ENCODE results near the gene SIDT2. TPM values are rescaled to one million over a fixed set of nuclear protein-coding genes. Genes with fewer than 3 reads are reported as not detected.

SIDT2 gene
- total and polyA plus RNA-seq, 2 of the 13 experiments (the other 11 are each of a cell fraction or from before 2014, with no cell fraction given): 11.5 to 28.0 TPM

- Histone ChIP-seq H3K9me3 (ENCODE audit: low read length) (no peaks in the 10 kb centered on the region), H3K9ac (ENCODE audit: insufficient read depth, low read depth, low read length) (no peak overlapping the region), H3K4me1 (ENCODE audit: insufficient read depth, low read length) (peaks cover 11% of the 10 kb centered on the region), H3K4me3 (replicated peaks in 1 of 3; ENCODE audit: insufficient read depth in 1 of 3, low read depth in 2 of 3, low read length in 3 of 3) (no peak overlapping the region), H3K79me2 (ENCODE audit: insufficient read depth, low read length) (no peaks in the 10 kb centered on the region), H3K36me3 (replicated peaks in 1 of 2; ENCODE audit: control insufficient read depth in 1 of 2, insufficient read depth in 2 of 2, low read length in 2 of 2) (peaks cover 4 to 18% of the 10 kb centered on the region in 2 experiments; a peak in 3 of 5 replicates), H3K27me3 (ENCODE audit: control insufficient read depth in 1 of 2, insufficient read depth in 2 of 2, low read length in 2 of 2) (no peaks in the 10 kb centered on the region), H4K20me1 (ENCODE audit: insufficient read depth, low read length) (no peaks in the 10 kb centered on the region), H3K27ac (ENCODE audit: extremely low read length, insufficient read depth, low read length) (no peak overlapping the region), H3K4me2 (ENCODE audit: low read depth, low read length) (no peak overlapping the region), H2AFZ (ENCODE audit: low read length) (no peak overlapping the region)
- no TSS peak for BruUV-seq (replicated peaks)
- 100% methylated on average over 15 of the region's 15 CpGs for WGBS (ENCODE audit: low lambda C conversion rate)
- DNase-seq (ENCODE audit: low spot score): no peak
- POLR2A ChIA-PET: no interaction called here
- TF ChIP-seq ZNF776 (CRISPR knock-in tag; IDR thresholded peaks at IDR 0.05) (no peak), ZSCAN31 (CRISPR knock-in tag; IDR thresholded peaks at IDR 0.05; ENCODE audit: low read depth) (no peak), BATF2 (CRISPR knock-in tag; IDR thresholded peaks at IDR 0.05) (no peak), PREB (CRISPR knock-in tag; IDR thresholded peaks at IDR 0.05) (no peak), ZFP91 (CRISPR knock-in tag; IDR thresholded peaks at IDR 0.05; ENCODE audit: borderline replicate concordance) (no peak), RBAK (CRISPR knock-in tag; IDR thresholded peaks at IDR 0.05) (no peak), ZNF687 (CRISPR knock-in tag; IDR thresholded peaks at IDR 0.05) (no peak), ZNF574 (CRISPR knock-in tag; IDR thresholded peaks at IDR 0.05) (no peak), DRAP1 (CRISPR knock-in tag; IDR thresholded peaks at IDR 0.05) (no peak), ZNF264 (CRISPR knock-in tag; IDR thresholded peaks at IDR 0.05) (no peak), ZNF572 (CRISPR knock-in tag; IDR thresholded peaks at IDR 0.05) (no peak)
- CTCF ChIA-PET (ENCODE audit: low intra/inter-chr PET ratio, low total read pairs): no interaction called here
- no peak for ATAC-seq
- in situ Hi-C loops (cut with HindIII; ENCODE audit: extremely low pct_ligation_motif_present, low pct_unique_long_range_greater_than_20kb): no loop called here
- intact Hi-C loops (cut with micrococcal nuclease; ENCODE audit: unreplicated experiment): no loop called here
- no peak for FAIRE-seq
Observed at GRCh38 chr11:117193130-117194020, 14.8 kb downstream of the SIDT2 start.

Data from HepG2 (cell line).